SW480 (cell line): Measurements from ENCODE around the gene TIMM50.

Experiments used
- DNase-seq: peaks from one replicate; pipeline ENCODE4 v3.0.0-alpha.2; 2016; ENCODE audit warnings: low spot score

The TIMM50 gene

GRCh38 chr19:39500543-39500942, 19.9 kb downstream of the TIMM50 start:
- DNase-seq: no peak

- DNase-seq: no peak
Measured at GRCh38 chr19:39501340-39501739, 20.7 kb downstream of the TIMM50 start.

GRCh38 chr19:39502640-39503417, 22.2 kb downstream of the TIMM50 start:
- DNase-seq: no peak

GRCh38 chr19:39506598-39506943, 25.9 kb downstream of the TIMM50 start:
- DNase-seq: no peak

- DNase-seq: peak; percentile 91
Measured at GRCh38 chr19:39506944-39507714, 26.5 kb downstream of the TIMM50 start.

GRCh38 chr19:39507715-39508364, 27.2 kb downstream of the TIMM50 start:
- no peak for DNase-seq

- no peak for DNase-seq
Measured at GRCh38 chr19:39508629-39509028, 28.0 kb downstream of the TIMM50 start.

- no peak for DNase-seq
Measured at GRCh38 chr19:39509233-39509632, 28.6 kb downstream of the TIMM50 start.

GRCh38 chr19:39512988-39513387, 32.4 kb downstream of the TIMM50 start:
- DNase-seq: no peak

GRCh38 chr19:39514840-39515550, 34.4 kb downstream of the TIMM50 start, which contains the start of gene SELENOV:
Gene SELENOV, plus strand, starts transcription at chr19:39515139. Its CDS starts 74 bp downstream, at chr19:39515213.
- no peak for DNase-seq

GRCh38 chr19:39515551-39516191, 35.0 kb downstream of the TIMM50 start:
- DNase-seq: no peak

GRCh38 chr19:39516270-39516669, 35.6 kb downstream of the TIMM50 start:
- no peak for DNase-seq

- no peak for DNase-seq
Measured at GRCh38 chr19:39517432-39517831, 36.8 kb downstream of the TIMM50 start.

- DNase-seq: no peak
Measured at GRCh38 chr19:39518458-39518857, 37.8 kb downstream of the TIMM50 start.

GRCh38 chr19:39518975-39519374, 38.3 kb downstream of the TIMM50 start:
- no peak for DNase-seq

- no peak for DNase-seq
Measured at GRCh38 chr19:39520541-39521484, 40.2 kb downstream of the TIMM50 start.

- peak; percentile 43 for DNase-seq
Measured at GRCh38 chr19:39524495-39524894, 43.9 kb downstream of the TIMM50 start.

GRCh38 chr19:39525205-39525604, 44.6 kb downstream of the TIMM50 start:
- DNase-seq: no peak

- DNase-seq: no peak
Measured at GRCh38 chr19:39531834-39532232, 51.2 kb downstream of the TIMM50 start.

- DNase-seq: peak; percentile 94
Measured at GRCh38 chr19:39532233-39533002, 51.8 kb downstream of the TIMM50 start, which contains the start of gene EID2B. Gene EID2B, minus strand, starts transcription at chr19:39532852. Its CDS starts 50 bp downstream, at chr19:39532802.
